NAMALWA (cell line): ENCODE results near the gene GGTLC3.
"Not testable (repeated sequence)": the region's sequence is repeated elsewhere in the genome, so short reads cannot be mapped to it uniquely, and the experiment has no call there.

Source experiments
- DNase-seq: peaks from one replicate; pipeline ENCODE4 v3.0.0-alpha.2; 2015; ENCODE audit warnings: low spot score

Gene GGTLC3

GRCh38 chr22:18513454-18513853 lies 4.5 kb downstream of the GGTLC3 start:
- not testable (repeated sequence) for DNase-seq

DNA sequence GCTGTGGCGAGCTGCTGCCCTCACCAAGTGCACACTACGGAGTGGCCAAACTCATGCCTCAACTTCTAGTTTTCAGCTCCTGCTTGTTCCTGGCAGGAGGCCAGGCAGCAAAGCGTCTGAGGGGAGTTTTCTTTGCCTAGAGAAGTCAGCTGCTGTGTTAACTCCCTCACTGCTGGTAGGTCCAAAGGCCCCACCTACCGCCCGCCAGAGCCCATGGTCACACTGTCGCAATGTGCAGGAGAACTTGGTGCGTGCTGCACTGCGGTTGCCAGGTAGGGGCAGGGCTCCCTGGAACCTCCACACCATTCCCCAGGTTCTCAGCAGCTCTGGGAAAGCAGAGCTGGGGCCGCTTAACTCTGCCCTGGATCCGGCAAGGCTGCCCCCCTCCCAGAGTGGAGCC lies 5.6 kb downstream of the GGTLC3 start:
- DNase-seq = not testable (repeated sequence)

DNA sequence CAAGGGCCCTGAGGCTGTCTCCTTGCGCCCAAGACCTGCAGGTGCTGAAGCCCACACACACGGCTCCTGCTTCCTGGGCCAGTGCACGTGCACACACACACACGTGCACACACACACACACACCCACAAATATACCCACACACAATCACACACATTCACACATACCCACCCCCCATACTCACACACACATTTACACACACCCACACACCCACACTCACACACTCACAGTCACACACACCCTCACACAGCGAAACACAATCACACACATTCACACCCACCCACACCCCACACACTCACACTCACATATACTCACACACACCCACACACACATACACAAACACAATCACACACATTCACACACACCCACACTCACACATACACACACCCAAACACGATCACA lies 6.6 kb downstream of the GGTLC3 start:
- not testable (repeated sequence) for DNase-seq

DNA sequence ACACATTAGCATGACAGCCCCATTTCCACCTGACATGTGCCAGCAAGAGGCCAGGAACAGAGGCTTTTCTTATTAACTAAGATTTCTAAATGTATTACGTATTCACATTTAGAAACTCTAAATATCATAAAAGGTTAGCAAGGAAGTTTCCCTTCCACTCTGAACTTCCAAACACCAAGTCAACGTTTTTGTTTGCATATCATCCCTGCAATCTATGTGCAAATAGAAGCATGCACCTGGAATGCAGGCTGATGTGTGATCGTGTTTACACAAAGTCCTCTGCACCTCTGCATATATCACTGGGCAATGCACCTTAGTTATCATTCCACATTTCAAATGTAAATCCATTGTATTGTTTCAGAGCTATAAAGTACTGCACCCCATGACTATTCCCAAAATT lies 21.7 kb downstream of the GGTLC3 start:
- DNase-seq = not testable (repeated sequence)
